Gastroesophageal sphincter (tissue), 4 donors: Measurements from ENCODE around the gene THRSP. TPM values are rescaled to one million over a fixed set of nuclear protein-coding genes. Genes with fewer than 3 reads are reported as not detected.
"Not testable (repeated sequence)": the region's sequence is repeated elsewhere in the genome, so short reads cannot be mapped to it uniquely, and the experiment has no call there.

Experiments
- ATAC-seq: fragments of 150-250 bp; one replicate; pipeline ENCODE4 v1.9.1; 2016; ENCODE audit warnings: mild to moderate bottlenecking, moderate library complexity
- H3K27ac ChIP-seq, 4 donors: fragments of 200-600 bp; sonication (generic) in 3 of 4; 1 replicate in 3 of 4; 2 replicates in 1 of 4; pipeline ENCODE4 v1.5.1; 2016 to 2019
- H3K27me3 ChIP-seq: fragments of 200-600 bp; sonication (generic); one replicate; pipeline ENCODE4 v1.5.1; 2019
- H3K36me3 ChIP-seq, 2 donors: fragments of 200-600 bp; sonication (generic); one replicate each; pipeline ENCODE4 v1.5.1; 2019; ENCODE audit warnings: control low read depth in 1 of 2
- H3K4me1 ChIP-seq, 3 donors: fragments of 200-600 bp; sonication (generic); 1 replicate in 2 of 3; 2 replicates in 1 of 3; pipeline ENCODE4 v1.5.1; 2016 to 2019; ENCODE audit warnings: control low read depth in 2 of 3
- H3K4me3 ChIP-seq, 2 donors: fragments of 200-600 bp; sonication (generic); one replicate each; pipeline ENCODE4 v1.5.1; 2019; ENCODE audit warnings: mild to moderate bottlenecking in 1 of 2, moderate library complexity in 1 of 2
- H3K9me3 ChIP-seq, 3 donors: fragments of 200-600 bp; sonication (generic); one replicate each; pipeline ENCODE4 v1.5.1; 2017 to 2019; ENCODE audit warnings: control low read depth in 2 of 3
- EP300 ChIP-seq: sonication (generic); formaldehyde crosslinking; IDR thresholded peaks from one replicate; pipeline ENCODE4 v1.6.1; 2017; ENCODE audit warnings: antibody characterized with exemption, mild to moderate bottlenecking
- POLR2A ChIP-seq, 2 donors: fragments of 450-650 bp; IDR thresholded peaks; one replicate each; pipeline ENCODE4 v1.6.1; 2017; ENCODE audit warnings: antibody characterized with exemption in 2 of 2, mild to moderate bottlenecking in 2 of 2, moderate library complexity in 1 of 2
- POLR2AphosphoS5 ChIP-seq: sonication (generic); formaldehyde crosslinking; IDR thresholded peaks from one replicate; pipeline ENCODE4 v1.6.1; 2017; ENCODE audit warnings: antibody characterized with exemption
- WGBS, 2 donors: methylation state at CpG; one replicate each; pipeline ENCODE4 v1.1.5; 2018; ENCODE audit warnings: low coverage in 1 of 2; 5-methylcytosine and 5-hydroxymethylcytosine counted together
- total RNA-seq, 4 donors: library from RNA; depleted of rRNA; stranded (reverse); fragments of >200 nt; gene quantifications; one replicate each; pipeline ENCODE4 v1.1.0, GENCODE V29; 2016
- TF ChIP-seq, protein P1 (sequence below), 4 experiments: fragments of 200-600 bp in 2 of 4; fragments of 450-650 bp in 2 of 4; sonication (generic) in 1 of 4; IDR thresholded peaks; one replicate each; pipeline ENCODE4 v1.5.1; 2017 to 2019; ENCODE audit warnings: antibody characterized with exemption in 4 of 4, mild to moderate bottlenecking in 2 of 4, moderate library complexity in 2 of 4

Gene THRSP
- total RNA-seq, 4 donors from 2014 or later = 2.0 TPM; not detected in 3

DNA sequence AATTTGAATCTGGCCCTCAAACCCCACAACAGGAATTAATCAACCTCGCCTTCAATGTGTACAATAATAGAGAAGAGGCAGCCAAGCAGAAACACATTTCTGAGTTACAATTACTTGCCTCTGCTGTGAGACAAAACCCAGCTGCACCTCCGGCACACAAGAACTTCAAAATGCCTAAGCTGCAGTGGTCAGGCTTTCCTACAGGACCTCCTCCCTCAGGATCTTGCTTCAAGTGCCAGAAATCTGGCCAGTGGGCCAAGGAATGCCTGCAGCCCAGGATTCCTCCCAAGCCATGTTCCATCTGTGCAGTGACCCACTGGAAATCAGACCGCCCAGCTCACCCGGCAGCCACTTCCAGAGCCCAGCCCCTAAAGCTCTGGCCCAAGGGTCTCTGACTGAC, 19.4 kb downstream of the THRSP start:
- H3K4me3 ChIP-seq = no peak overlapping the region
- peaks cover 4 to 16% (median 7%) of the 10 kb centered on the region in 3 donors for H3K4me1 ChIP-seq
- no peaks in the 10 kb centered on the region for H3K27me3 ChIP-seq
- H3K36me3 ChIP-seq = no peaks in the 10 kb centered on the region
- no peaks in the 10 kb centered on the region for H3K9me3 ChIP-seq
- 50 to 60% methylated on average over 2 of the region's 4 CpGs for WGBS, 2 donors
- no peak overlapping the region for H3K27ac ChIP-seq
- TF ChIP-seq, protein P1, sequence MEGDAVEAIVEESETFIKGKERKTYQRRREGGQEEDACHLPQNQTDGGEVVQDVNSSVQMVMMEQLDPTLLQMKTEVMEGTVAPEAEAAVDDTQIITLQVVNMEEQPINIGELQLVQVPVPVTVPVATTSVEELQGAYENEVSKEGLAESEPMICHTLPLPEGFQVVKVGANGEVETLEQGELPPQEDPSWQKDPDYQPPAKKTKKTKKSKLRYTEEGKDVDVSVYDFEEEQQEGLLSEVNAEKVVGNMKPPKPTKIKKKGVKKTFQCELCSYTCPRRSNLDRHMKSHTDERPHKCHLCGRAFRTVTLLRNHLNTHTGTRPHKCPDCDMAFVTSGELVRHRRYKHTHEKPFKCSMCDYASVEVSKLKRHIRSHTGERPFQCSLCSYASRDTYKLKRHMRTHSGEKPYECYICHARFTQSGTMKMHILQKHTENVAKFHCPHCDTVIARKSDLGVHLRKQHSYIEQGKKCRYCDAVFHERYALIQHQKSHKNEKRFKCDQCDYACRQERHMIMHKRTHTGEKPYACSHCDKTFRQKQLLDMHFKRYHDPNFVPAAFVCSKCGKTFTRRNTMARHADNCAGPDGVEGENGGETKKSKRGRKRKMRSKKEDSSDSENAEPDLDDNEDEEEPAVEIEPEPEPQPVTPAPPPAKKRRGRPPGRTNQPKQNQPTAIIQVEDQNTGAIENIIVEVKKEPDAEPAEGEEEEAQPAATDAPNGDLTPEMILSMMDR (IDR thresholded peaks at IDR 0.05) = no peak
- TF ChIP-seq POLR2AphosphoS5 = no peak
- no peak for TF ChIP-seq EP300
- no peak for TF ChIP-seq POLR2A (IDR thresholded peaks at IDR 0.05)
- ATAC-seq = no peak

DNA sequence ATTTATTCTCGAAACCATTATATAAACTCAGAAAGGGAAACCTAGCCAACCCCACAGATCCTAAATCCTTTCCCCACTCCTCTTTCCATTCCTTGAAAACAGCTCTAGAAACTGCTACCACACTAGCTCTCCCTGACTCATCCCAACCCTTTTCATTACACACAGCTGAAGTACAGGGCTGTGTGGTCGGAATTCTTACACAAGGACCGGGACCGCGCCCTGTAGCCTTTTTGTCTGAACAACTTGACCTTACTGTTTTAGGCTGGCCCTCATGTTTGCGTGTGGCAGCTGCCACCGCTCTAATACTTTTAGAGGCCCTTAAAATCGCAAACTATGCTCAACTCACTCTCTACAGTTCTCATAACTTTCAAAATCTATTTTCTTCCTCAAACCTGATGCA, 20.8 kb downstream of the THRSP start:
- WGBS, 2 donors = 80 to 93% methylated on average over 7 to 8 of the region's 8 CpGs
- ATAC-seq, H3K4me3 ChIP-seq, H3K27me3 ChIP-seq, H3K27ac ChIP-seq, H3K4me1 ChIP-seq, H3K36me3 ChIP-seq, H3K9me3 ChIP-seq: not testable (repeated sequence)

DNA sequence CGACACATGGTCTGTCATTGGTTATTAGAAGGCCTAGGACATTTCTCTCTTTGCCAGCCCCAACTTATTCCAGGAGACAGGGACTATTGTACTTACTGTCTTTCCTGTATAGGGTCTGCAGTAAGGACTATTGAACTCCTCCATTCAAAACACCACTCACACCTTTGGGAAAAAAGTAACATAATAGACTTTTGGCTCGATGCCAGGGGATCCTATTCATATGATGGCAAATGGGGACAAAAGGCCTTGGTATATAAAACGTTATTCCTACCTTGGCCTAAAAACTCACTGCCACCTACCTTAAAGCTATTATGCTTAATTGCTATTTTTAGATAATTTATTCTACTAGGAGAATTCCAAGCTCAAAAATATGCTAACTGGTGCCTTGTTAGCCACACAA, 22.3 kb downstream of the THRSP start:
- Histone ChIP-seq H3K4me1 (no peaks in the 10 kb centered on the region), H3K4me3 (no peak overlapping the region), H3K27me3 (no peaks in the 10 kb centered on the region), H3K9me3 (no peaks in the 10 kb centered on the region), H3K27ac (no peak overlapping the region), H3K36me3 (no peaks in the 10 kb centered on the region)
- no peak for TF ChIP-seq POLR2AphosphoS5
- TF ChIP-seq POLR2A (IDR thresholded peaks at IDR 0.05) = no peak
- TF ChIP-seq, protein P1 (IDR thresholded peaks at IDR 0.05) = no peak
- TF ChIP-seq EP300 = no peak
- WGBS, 2 donors = 54 to 57% methylated on average over 3 of the region's 3 CpGs
- ATAC-seq = no peak

DNA sequence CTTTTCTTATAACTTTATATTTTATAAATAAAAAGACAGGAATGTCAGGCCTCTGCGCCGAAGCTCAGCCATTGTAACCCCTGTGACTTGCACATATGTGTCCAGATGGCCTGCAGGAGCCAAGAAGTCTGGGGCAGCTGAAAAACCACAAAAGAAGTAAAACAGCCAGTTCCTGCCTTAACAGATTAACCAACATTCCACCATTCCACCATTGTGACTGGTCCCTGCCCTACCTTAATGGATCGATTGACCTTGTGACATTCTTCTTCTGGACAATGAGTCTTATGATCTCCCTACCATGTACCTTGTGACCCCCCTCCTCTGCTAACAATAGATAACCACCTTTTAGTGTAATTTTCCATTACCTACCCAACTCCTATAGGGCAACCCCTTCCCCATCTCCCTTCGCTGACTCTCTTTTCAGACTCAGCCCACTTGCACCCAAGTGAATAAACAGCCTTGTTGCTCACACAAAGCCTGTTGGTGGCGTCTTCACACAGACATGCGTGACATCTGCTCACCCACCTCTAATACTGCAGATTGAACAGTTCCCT, 22.9 kb downstream of the THRSP start:
- not testable (repeated sequence) for H3K4me1 ChIP-seq, H3K27me3 ChIP-seq, ATAC-seq, H3K36me3 ChIP-seq, H3K9me3 ChIP-seq, H3K27ac ChIP-seq, H3K4me3 ChIP-seq
- 77 to 92% methylated on average over 4 to 6 of the region's 6 CpGs for WGBS, 2 donors

DNA sequence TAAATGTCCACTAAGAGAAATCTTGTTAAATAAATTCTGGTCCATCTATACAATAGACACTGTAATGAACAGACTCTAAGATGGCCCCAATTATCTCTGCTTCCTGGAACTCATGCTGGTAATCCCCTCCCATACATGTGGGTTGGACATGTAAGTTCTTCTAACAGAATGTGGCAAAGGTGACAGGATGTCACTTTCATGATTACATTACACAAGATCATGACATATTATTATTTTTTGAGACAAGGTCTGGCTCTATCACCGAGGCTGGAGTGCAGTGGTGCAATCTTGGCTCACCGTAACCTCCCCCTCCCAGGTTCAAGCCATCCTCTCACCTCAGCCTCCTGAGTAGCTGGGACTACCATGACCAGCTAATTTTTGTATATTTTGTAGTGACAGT, 30.6 kb downstream of the THRSP start:
- ATAC-seq = no peak
- WGBS, 2 donors = 81 to 88% methylated on average over 2 of the region's 2 CpGs
- Histone ChIP-seq H3K4me3 (no peak overlapping the region), H3K27ac (no peak overlapping the region), H3K27me3 (no peaks in the 10 kb centered on the region), H3K36me3 (peaks cover 0 to 24% of the 10 kb centered on the region in 2 donors), H3K4me1 (no peaks in the 10 kb centered on the region), H3K9me3 (no peaks in the 10 kb centered on the region)
- TF ChIP-seq EP300 = no peak
- no peak for TF ChIP-seq POLR2A (IDR thresholded peaks at IDR 0.05)
- no peak for TF ChIP-seq POLR2AphosphoS5
- TF ChIP-seq, protein P1 (IDR thresholded peaks at IDR 0.05) = no peak

DNA sequence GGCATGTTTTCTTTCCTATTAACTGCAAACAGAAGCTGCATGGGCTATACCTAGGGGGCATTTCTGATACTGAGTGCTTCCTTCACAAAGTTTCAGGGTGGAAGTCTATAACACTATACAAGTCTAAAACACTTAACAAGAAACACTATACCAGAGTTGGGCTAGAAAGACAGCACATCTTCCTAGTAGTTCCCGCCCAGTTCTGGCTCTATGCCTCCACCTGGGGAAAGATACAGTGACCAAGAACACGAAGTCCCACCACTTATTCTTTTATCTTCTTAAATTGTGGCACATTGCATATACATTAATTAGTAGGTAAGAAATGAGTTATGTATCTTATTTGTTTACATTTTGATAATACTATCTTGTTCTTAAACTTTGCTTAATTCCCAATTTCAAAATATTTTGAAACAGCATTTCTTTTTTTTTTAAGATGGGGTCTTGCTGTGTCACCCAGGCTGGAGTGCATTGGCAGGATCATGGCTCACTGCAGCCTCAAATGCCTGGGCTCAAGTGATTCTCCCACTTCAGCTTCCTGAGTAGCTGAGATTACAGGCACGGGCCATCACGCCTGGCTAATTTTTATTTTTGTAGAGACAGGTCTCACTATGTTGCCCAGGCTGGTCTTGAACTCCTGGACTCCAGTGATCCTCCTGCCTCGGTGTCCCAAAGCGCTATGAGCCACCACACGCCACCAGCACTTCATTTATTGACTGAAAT, 34.2 kb downstream of the THRSP start:
- H3K4me3 ChIP-seq = no peak overlapping the region
- ATAC-seq = no peak
- H3K4me1 ChIP-seq = no peaks in the 10 kb centered on the region
- 75 to 85% methylated on average over 2 to 4 of the region's 7 CpGs for WGBS, 2 donors
- peaks cover 3 to 59% of the 10 kb centered on the region in 2 donors for H3K36me3 ChIP-seq
- no peaks in the 10 kb centered on the region for H3K9me3 ChIP-seq
- no peaks in the 10 kb centered on the region for H3K27me3 ChIP-seq
- H3K27ac ChIP-seq = no peak overlapping the region
- TF ChIP-seq POLR2AphosphoS5 = no peak
- TF ChIP-seq, protein P1 (IDR thresholded peaks at IDR 0.05) = no peak
- TF ChIP-seq POLR2A (IDR thresholded peaks at IDR 0.05) = no peak
- TF ChIP-seq EP300 = no peak
